DMS114 treated with DMSO at 0.1 percent for 48 hours (cell line): ENCODE measurements around the gene ACSM6.
"Not testable (repeated sequence)": the region's sequence is repeated elsewhere in the genome, so short reads cannot be mapped to it uniquely, and the experiment has no call there.

ENCODE experiments used
- DNase-seq: peaks from one replicate; lab custom pipeline; 2025; ENCODE audit not compliant: unreplicated experiment; lab: John Stamatoyannopoulos, UW

The ACSM6 gene

DNA sequence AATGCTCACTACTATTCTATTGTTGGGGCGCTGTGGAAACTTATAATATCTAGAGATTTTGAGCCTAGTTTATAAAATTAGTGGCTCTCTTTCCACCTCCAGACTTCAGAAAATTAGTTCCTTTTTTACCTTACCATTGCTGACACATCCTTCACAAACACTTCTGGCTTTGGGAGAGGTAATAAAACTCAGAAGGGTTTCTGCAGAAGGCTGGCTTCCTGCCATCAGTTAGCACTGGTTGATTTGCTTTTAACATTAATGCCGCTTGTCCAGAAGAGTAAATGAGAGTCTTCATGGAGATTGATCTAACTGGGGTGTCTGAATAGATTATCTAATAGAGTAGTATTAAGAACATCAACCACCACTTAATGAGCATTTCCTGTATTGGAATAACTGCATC lies 20.3 kb downstream of the ACSM6 start:
- no peak for DNase-seq

DNA sequence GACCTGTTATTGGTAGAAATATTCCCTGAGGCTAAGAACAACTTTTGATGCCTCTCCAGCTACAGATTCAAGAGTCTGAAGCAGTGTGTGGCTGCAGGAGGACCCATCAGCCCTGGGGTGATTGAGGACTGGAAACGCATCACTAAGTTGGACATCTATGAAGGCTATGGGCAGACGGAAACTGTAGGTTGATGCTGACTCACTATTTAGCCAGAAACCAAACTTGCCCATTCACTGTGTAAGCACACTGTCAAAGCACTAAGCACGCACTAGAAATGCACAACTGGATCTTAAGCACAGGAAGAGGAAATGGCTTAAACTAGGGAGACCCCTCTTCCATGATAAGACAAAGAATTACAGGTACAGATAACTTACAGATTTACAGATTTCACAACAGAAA lies 20.8 kb downstream of the ACSM6 start:
- DNase-seq: no peak

DNA sequence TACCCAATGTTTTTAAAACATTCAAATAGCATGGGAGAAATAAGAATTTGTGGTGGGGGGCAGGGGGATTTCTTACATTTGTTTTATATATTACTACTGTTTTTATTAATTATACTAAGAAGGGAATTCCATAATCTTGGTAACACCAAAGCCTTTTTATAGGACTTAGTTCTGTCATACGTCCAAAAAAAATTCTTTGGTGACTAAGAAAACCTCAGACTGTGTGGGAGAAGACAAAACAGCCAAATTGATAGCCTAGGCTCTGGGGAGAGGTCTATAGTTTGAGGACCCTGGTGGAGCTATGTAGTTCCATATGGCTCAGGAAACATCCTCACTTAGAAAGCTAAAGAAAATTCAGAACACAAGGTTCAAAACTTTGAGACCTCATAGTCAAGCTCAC lies 23.4 kb downstream of the ACSM6 start:
- no peak for DNase-seq

DNA sequence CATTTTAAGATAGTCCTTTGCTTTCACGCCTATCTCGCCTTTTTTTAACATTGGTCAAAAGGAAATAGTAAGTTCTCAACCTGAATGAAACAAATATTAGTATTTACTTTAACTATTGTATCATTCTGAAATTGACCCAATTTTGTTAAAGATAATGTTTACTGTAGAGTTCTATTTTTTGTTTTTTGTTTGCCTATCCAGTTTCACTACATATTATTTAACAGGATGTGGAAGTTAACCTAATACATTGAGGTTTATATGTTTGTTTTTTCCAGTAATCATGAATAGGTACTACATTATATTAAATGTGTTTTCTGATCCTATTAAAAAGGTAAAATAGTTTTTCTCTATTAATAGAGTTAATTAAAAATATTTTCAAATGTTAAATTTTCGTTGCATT lies 26.5 kb downstream of the ACSM6 start:
- DNase-seq: no peak

DNA sequence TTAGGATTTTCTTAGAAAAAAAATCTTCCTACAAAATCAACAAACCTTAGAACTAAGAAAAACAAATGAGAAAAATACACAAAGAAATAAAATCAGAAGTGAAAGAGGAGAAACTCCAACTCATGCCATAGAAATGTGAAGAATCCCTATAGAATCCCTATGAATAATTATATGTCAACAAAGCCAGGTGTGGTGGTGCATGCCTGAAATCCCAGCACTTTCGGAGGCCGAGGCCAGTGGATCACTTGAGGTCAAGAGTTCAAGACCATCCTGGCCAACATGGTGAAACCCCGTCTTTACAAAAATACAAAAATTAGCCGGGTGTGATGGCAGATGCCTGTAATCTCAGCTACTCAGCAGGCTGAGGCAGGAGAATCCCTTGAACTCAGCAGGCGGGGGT lies 27.1 kb downstream of the ACSM6 start:
- DNase-seq: no peak

DNA sequence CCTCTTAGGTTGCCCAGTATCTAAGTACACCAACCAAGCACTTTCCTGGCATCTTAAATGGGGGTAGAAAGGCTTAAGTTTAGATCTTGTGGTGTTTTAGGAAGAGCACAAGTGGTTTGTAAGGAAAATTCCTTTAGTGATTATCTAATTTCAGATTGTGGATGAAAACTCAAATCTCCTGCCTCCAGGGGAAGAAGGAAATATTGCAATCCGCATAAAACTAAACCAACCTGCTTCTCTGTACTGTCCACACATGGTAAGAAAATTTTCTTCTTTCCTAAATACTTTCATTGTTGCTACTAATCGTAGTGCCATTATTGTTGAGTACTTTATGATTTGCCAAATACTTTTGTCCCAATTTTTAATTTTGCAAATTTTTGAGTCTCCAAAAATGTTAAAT lies 31.1 kb downstream of the ACSM6 start:
- DNase-seq: peak; percentile 9

DNA sequence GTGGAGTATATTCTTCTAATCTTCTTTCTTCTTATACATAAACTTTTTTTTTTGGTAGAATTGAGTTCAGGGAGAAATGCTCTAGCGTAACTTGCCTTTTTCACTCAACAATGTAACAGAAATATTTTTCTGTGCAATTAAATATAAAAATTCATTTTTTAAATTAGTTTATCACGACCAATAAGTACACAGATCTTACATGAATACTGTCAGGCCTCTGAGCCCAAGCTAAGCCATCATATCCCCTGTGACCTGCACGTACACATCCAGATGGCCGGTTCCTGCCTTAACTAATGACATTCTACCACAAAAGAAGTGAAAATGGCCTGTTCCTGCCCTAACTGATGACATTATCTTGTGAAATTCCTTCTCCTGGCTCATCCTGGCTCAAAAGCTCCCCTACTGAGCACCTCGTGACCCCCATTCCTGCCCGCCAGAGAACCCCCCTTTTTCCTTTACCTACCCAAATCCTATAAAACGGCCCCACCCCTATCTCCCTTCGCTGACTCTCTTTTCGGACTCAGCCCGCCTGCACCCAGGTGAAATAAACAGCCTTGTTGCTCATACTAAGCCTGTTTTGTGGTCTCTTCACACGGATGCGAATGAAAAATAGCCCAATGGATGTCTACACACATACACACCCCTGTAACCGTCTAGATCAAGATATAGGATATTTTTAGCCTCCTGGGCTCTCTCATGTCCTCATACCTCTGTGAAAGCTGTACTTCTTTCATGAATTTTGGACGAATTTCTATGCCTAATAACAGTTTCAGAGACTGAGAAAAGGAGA lies 35.1 kb downstream of the ACSM6 start:
- DNase-seq: not testable (repeated sequence)

DNA sequence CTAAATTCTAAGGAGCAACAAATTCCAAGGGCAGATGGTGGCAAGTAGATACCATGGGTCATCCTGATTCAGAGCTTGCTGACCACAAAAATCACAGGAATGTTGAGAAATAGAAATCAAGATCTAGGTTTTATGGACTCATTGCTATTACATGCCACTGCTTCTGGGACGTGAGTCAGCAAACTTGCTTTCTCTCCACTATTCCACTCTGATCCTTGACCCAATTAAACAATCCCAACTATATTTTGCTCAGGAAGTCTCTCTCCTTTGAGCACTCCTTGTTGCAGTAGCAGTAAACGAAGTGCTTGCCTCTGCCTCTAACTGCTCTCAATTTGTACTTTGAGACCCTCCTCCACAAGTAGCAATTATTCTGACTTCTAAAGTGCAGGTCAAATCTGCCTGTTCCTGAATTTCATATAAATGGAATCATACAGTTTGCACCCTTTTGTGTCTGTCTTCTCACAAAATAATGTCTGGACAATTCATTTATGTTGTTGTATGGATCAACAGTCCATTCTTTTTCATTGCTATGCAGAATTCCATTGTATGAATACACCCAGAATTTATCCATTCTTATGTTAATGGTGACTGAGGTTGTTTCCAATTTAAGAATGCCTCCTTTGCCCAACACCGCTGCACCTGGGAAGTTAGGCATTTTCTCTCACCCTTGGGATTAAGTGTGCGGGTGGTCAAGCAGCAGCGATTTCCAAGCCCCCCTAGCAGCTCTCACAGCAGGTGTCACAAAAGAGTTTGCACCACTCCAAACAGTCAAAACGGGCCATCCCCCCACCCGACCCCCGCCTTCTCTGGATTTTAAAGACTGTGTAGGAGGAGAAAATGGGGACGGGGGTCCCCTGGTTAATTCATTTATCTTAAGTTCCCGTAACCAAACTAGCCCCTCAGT lies 35.9 kb downstream of the ACSM6 start:
- DNase-seq: no peak

DNA sequence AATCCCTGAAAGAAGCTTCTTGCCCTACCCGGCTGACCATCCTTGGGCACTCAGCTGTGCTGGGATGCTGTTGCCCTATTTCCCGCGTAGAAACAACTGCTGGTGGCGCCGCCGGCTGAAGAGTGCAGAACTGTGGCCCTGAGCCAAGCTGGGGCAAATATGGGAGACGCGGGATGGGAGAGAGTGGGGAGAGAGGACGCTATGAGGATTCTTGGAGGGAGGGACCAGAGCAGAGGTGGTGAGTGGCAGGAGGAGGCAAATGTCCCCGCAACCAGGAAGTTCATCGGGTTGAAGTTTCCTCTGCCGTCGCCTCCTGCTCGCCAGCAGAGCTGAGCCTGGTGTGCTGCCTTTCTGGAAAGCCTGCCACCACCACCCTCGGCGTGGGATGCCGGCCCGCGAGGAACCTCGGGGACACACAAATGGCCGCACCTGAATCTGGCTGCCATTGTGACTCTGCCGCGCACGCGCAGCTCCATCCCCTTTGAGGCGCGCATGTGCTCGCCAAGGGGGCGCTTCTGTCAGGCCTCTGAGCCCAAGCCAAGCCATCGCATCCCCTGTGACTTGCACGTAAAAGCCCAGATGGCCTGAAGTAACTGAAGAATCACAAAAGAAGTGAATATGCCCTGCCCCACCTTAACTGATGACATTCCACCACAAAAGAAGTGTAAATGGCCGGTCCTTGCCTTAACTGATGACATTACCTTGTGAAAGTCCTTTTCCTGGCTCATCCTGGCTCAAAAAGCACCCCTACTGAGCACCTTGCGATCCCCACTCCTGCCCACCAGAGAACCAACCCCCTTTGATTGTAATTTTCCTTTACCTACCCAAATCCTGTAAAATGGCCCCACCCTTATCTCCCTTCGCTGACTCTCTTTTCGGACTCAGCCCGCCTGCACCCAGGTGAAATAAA lies 36.9 kb downstream of the ACSM6 start:
- peak; percentile 62 for DNase-seq

DNA sequence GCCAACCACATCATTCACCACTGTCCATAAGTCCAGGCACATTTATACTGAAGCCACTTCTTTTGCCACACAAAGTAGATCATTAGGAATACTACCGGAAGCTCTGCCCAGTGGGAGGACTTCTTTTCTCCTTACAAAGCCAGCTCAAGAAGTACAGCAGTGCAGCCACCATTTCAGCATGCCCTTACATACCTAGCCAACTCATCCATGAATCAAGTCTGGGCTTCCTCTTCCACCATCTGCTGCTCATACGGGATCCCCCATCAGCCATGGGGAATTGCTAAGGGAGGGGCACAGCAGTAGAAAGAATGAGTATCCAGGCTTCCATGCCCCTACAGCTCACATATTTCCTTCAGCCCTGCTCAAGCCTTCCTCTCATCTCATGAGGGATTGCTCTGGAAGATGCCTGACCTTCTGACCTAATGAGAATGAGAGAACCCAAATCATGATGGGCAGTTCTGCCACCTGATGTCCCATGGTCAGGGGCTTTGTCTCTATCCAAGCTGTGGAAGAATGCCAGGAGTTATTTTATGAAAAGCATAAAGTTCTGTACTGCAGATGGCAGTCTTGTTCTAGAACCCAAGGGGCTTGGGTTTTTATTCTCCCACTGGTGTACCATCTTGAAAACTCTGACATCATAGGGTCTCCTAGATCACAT lies 39.5 kb downstream of the ACSM6 start:
- no peak for DNase-seq

DNA sequence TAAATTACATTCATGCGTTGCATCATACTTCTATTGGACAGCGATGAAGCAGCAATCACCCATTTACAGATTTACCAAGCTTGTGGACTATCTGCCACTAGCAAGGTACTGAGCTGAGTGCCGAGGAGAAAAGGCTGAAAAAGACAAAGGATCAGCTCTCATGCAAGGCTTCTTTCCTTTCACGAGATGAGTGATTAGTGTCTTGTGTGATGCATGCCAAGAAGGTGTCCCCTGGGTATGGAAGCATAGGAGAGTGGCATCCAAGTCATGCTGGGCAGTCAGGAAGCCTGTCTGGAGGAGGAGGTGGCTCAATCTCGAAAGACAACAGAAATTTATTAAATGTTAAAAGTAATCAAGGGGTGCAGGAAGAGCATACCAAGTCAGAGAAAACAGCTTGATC lies 40.9 kb downstream of the ACSM6 start:
- no peak for DNase-seq

DNA sequence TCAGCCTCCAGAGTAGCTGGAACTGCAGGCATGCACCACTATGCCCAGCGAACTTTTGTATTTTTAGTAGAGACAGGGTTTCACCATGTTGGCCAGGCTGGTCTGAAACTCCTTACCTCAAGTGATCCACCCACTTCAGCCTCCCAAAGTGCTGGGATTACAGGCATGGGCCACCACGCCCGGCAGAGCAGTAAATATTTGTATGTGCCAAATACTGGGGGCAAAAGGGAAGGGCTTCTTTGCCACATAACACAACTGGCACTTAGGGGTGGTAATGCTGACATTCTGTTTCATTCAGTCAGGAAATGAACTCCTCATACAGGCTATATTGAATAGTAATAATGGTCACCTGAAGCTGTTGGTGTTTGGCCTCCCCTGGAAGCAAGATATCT lies 41.6 kb downstream of the ACSM6 start:
- DNase-seq: no peak

DNA sequence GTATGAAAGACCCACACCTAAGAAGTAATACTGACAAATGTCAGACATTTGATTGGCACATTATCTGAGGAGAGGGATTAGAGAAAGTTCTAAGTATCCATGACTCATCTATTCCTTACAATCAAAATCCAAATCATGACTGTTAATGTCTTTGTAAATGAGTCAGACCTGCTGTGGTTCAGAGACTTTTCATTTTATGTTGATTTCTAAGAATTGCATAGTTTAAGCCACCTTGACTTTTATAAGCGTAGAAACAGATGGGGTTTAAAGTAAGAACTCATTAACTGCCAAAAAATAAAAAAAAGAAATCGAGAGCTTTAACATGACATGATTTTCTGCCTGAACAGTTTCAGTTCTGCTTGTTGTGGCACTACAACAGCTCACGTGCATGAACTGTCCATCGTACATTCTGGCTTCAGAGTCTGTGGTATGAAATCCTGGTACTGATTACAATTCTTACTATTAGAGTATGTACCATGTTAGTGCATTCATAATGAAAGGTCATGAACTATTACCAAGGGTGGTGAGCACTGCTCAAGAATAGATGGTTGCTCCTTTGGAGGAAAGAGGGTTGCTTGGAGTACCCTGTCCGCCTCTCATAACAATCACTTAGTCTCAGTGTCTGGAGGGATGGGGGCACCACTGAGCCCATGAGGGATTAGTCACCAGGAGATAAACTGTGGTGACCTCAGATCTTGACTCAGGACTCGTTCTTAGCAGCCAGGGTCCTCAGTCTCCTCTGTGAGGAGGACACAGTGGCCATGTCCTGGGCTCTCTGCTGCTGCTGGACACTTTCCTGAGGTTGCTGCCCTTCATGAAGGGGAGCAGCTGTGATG lies 42.2 kb downstream of the ACSM6 start:
- no peak for DNase-seq

DNA sequence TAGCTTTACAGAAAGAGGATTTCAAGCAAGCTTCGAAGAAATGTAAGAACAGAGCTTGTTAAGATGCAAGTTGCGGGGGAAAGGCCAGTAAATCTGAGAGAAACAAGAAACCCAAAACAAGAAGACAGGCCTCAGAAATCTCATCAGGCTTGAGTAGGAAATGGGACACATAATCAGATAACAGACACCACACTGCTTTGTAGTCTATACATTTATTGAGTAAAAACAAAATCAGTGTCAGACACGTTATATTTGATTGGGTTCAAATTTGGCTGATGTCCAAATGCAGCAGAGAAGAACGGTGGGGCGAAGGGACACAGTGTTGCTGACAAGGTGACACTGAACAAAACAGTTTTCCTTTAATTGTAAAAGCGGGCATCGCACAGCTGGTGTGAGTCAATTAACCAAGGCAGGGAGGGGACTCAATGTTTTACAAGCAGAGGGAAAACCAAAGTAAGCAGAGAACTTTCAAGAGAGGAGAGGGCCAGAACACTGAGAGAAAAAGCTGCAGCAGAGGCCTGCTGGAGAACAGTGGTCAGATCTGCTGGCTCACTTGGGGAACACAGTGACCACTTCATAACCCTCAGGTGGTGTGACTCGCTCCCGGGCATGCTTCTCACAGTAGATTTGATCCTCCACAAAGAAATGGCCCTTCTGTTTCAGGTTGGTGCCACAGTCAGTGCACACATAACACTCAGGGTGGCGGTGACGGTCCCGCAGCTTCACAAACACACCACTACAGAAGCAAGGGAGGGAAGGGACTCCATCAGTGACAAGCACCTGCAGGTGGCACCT lies 43.5 kb downstream of the ACSM6 start:
- no peak for DNase-seq

DNA sequence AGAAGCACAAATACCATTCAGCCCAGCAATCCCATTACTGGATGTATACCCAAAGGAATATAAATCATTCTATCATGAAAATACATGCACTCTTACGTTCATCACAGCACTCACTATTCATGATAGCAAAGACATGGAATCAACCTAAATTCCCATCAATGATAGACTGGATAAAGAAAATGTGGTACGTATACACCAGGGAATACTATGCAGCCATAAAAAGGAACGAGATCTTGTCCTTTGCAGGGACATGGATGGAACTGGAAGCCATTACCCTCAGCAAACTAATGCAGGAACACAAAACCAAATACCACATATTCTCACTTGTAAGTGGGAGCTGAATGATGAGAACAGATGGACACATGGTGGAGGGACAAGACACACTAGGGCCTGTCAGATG lies 46.1 kb downstream of the ACSM6 start:
- DNase-seq: not testable (repeated sequence)

DNA sequence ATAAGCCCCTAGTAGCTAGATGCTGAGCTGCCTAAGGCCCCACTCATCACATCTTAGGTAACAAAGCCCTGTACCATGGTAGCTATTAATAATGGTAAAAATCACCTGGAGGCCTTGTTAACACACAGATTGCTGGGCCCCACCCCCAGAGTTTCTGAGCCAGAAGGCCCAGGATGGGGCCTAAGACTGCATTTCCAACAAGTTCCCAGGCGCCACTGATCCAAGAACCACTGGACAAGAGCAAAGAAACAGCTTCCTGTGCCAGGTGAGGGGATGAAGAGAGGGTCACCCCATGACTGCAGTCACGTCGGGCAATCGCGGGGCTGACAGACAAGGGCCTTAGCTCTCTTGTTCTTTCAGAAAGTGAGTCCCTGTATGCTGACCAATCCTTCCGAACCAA lies 46.8 kb downstream of the ACSM6 start:
- no peak for DNase-seq

DNA sequence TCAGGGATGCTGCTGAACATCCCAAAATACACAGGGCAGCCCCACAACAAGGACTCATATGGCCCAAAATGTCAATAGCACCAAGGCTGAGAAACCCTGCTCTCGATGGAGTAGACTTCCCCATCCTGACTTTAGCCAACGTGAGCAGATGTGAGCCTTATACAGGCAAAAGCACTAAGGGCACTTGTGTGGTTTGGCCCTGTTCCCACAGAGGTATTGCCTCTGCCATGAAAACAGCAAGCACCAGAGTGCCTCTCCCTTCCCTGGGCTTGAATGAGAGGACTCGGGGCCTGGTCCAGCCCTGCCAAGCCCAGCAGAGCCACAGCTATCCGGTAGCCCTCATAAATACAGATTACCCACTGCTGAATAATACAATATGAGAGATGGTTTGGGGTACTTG lies 47.5 kb downstream of the ACSM6 start:
- no peak for DNase-seq

DNA sequence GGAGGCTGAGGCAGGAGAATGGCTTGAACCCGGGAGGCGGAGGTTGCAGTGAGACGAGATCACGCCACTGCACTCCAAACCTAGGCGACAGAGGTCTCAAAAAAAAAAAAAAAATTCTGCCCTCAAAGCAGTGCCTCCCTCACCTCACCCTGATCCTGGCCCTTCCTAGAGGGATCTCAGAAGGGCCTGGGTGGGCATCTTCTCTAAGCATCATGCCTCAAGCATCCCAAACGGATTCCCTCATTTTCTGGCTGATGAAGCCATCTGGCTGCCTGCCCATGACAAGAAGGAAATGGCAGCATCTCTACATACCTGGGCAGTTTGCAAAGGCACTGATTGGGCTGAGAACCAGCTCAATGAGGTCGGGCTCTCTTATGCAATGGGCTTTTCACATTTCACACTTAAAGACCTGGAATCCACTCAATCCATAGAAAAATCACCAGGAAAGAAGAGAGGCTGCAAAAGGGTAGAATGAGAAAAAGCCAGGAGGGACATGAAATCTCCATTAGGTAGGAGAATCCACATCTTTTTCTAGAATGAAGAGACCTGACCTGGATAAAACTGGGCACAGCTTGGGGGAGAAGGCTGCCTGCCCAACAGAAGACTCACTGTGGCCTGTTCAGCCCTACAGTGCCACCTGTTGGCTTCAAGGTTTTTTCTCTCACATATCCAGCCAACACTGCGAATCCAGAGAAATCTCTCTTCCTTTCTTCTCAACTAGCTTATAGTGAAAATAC lies 48.7 kb downstream of the ACSM6 start:
- DNase-seq: peak; percentile 44

DNA sequence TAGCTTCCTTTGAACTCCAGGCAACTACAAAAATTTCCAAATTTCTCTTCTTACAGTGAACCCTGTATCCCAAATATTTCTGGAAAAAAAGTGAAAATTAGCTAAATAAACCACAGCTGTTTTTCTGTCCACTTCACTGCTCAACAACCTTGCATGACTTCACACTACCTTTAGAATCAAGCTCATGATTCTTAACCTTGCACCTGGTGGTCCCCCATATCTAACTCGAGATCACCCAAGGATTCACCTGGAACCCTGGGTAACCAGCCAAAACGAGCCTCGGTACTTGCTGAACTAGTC lies 49.2 kb downstream of the ACSM6 start:
- no peak for DNase-seq
